ENCODE data around the gene MSLN.

MSLN gene

DNA sequence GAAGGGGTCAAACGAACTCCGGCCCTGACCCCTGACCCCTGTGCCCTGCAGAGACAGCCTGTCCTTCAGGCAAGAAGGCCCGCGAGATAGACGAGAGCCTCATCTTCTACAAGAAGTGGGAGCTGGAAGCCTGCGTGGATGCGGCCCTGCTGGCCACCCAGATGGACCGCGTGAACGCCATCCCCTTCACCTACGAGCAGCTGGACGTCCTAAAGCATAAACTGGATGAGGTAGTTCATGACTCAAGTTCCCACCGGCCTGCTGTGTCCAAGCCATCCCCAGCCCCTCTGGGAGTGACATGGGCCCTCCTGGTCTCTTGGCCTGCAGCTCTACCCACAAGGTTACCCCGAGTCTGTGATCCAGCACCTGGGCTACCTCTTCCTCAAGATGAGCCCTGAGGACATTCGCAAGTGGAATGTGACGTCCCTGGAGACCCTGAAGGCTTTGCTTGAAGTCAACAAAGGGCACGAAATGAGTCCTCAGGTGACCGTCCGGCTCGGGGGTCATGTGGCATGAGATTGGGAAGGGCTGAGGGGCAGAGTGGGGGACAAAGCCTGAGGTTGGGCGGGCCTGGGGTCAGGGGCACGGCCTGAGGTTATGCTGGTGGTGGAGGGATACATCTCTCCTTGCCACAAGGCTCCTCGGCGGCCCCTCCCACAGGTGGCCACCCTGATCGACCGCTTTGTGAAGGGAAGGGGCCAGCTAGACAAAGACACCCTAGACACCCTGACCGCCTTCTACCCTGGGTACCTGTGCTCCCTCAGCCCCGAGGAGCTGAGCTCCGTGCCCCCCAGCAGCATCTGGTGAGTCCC lies 5.7 kb downstream of the MSLN start:
- H3K27ac ChIP-seq (ENCODE audit: low read length): no peak overlapping the region
- no peaks in the 10 kb centered on the region for H3K79me2 ChIP-seq (ENCODE audit: insufficient read depth, low read length)
- no peak overlapping the region for H2AFZ ChIP-seq (ENCODE audit: low read depth, low read length)
- no peaks in the 10 kb centered on the region for H3K9me3 ChIP-seq (ENCODE audit: insufficient read depth, low read length, severe bottlenecking)
- H3K4me2 ChIP-seq (ENCODE audit: insufficient read depth, low read length): no peak overlapping the region
- no peak overlapping the region for H3K4me3 ChIP-seq (ENCODE audit: low read depth in 1 of 2, low read length in 2 of 2)
- TF ChIP-seq EZH2 (IDR thresholded peaks at IDR 0.05; ENCODE audit: borderline replicate concordance, low read depth, low read length, severe bottlenecking): no peak
- TF ChIP-seq, protein P1, sequence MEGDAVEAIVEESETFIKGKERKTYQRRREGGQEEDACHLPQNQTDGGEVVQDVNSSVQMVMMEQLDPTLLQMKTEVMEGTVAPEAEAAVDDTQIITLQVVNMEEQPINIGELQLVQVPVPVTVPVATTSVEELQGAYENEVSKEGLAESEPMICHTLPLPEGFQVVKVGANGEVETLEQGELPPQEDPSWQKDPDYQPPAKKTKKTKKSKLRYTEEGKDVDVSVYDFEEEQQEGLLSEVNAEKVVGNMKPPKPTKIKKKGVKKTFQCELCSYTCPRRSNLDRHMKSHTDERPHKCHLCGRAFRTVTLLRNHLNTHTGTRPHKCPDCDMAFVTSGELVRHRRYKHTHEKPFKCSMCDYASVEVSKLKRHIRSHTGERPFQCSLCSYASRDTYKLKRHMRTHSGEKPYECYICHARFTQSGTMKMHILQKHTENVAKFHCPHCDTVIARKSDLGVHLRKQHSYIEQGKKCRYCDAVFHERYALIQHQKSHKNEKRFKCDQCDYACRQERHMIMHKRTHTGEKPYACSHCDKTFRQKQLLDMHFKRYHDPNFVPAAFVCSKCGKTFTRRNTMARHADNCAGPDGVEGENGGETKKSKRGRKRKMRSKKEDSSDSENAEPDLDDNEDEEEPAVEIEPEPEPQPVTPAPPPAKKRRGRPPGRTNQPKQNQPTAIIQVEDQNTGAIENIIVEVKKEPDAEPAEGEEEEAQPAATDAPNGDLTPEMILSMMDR (IDR thresholded peaks at IDR 0.05; ENCODE audit: borderline replicate concordance, extremely low read depth, low read length, poor library complexity, severe bottlenecking): no peak
- no peak overlapping the region for H3K9ac ChIP-seq (ENCODE audit: low read depth, low read length)
- H3K27me3 ChIP-seq (ENCODE audit: insufficient read depth, low read length, poor library complexity): no peaks in the 10 kb centered on the region
- DNase-seq (no peak), ATAC-seq (ENCODE audit: insufficient read depth, low read depth) (no peak)
- no peaks in the 10 kb centered on the region for H3K4me1 ChIP-seq (ENCODE audit: insufficient read depth, low read length)
- no peaks in the 10 kb centered on the region; the same call in 1 of the 2 replicates for H4K20me1 ChIP-seq (ENCODE audit: insufficient read depth, low read length)
- no peaks in the 10 kb centered on the region for H3K36me3 ChIP-seq (ENCODE audit: insufficient read depth, low read length)

DNA sequence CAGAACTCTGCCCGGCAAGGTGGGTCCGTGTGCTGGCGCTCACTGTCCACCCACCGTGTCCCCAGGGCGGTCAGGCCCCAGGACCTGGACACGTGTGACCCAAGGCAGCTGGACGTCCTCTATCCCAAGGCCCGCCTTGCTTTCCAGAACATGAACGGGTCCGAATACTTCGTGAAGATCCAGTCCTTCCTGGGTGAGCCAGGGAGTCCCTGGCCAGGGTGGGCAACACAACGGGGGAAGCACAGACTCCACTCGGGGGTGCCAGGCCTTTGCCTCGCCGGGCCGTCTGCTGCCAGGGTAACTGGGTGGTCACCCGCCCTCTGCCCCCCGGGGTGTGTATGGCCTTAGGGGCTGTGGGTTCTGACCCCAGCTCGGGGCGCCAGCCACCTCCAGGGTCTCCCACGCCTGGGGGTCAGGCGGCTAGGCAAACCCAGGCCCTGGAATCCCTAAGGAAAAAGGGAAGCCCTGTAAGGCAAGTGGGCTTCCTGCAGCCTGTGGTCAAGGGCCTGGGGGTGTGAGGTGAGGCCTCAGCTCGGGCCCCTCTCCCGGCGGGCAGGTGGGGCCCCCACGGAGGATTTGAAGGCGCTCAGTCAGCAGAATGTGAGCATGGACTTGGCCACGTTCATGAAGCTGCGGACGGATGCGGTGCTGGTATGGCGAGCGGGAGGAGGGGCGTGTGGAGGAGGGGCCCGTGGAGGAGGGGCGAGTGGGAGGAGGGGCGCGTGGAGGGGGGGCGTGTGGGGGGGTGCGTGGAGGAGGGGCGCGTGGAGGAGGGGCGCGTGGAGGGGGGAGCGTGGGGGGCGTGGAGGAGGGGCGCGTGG lies 6.5 kb downstream of the MSLN start:
- H3K4me1 ChIP-seq (ENCODE audit: insufficient read depth, low read length): no peaks in the 10 kb centered on the region
- no peak for TF ChIP-seq EZH2 (IDR thresholded peaks at IDR 0.05; ENCODE audit: borderline replicate concordance, low read depth, low read length, severe bottlenecking)
- TF ChIP-seq, protein P1 (IDR thresholded peaks at IDR 0.05; ENCODE audit: borderline replicate concordance, extremely low read depth, low read length, poor library complexity, severe bottlenecking): no peak
- H4K20me1 ChIP-seq (ENCODE audit: insufficient read depth, low read length): no peaks in the 10 kb centered on the region; the same call in 1 of the 2 replicates
- no peak for DNase-seq
- H3K27me3 ChIP-seq (ENCODE audit: insufficient read depth, low read length, poor library complexity): no peaks in the 10 kb centered on the region
- H2AFZ ChIP-seq (ENCODE audit: low read depth, low read length): no peak overlapping the region
- H3K36me3 ChIP-seq (ENCODE audit: insufficient read depth, low read length): no peaks in the 10 kb centered on the region
- H3K9ac ChIP-seq (ENCODE audit: low read depth, low read length): no peak overlapping the region
- H3K4me3 ChIP-seq (ENCODE audit: low read depth in 1 of 2, low read length in 2 of 2): no peak overlapping the region
- H3K27ac ChIP-seq (ENCODE audit: low read length): no peak overlapping the region
- H3K79me2 ChIP-seq (ENCODE audit: insufficient read depth, low read length): no peaks in the 10 kb centered on the region
- no peak for ATAC-seq (ENCODE audit: insufficient read depth, low read depth)
- no peak overlapping the region for H3K4me2 ChIP-seq (ENCODE audit: insufficient read depth, low read length)
- no peaks in the 10 kb centered on the region for H3K9me3 ChIP-seq (ENCODE audit: insufficient read depth, low read length, severe bottlenecking)

DNA sequence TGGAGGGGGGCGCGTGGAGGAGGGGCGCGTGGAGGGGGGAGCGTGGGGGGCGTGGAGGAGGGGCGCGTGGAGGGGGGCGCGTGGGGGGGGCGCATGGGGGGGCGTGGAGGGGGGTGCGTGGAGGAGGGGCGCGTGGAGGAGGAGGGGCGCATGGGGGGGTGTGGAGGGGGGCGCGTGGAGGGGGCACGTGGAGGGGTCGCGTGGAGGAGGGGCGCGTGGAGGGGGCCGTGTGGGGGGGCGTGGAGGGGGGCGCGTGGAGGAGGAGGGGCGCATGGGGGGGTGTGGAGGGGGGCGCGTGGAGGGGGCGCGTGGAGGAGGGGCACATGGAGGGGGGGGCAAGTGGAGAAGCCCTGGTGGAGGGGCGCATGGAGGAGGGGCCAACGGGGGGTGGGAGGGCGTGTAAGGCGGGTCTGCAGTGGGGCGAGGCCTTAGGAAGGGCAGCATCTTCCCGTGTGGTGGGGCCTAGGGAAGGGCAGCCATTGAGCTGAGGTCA lies 7.3 kb downstream of the MSLN start:
- no peaks in the 10 kb centered on the region for H3K79me2 ChIP-seq (ENCODE audit: insufficient read depth, low read length)
- DNase-seq: no peak

More for the DNA sequence above, 7.3 kb downstream of the MSLN start:
- Histone ChIP-seq H3K27ac (ENCODE audit: low read length) (no peak overlapping the region), H3K9me3 (ENCODE audit: insufficient read depth, low read length, severe bottlenecking) (no peaks in the 10 kb centered on the region), H3K4me3 (ENCODE audit: low read depth in 1 of 2, low read length in 2 of 2) (no peak overlapping the region), H3K4me1 (ENCODE audit: insufficient read depth, low read length) (no peaks in the 10 kb centered on the region), H3K4me2 (ENCODE audit: insufficient read depth, low read length) (no peak overlapping the region), H4K20me1 (ENCODE audit: insufficient read depth, low read length) (no peaks in the 10 kb centered on the region; the same call in 1 of the 2 replicates), H2AFZ (ENCODE audit: low read depth, low read length) (no peak overlapping the region), H3K9ac (ENCODE audit: low read depth, low read length) (no peak overlapping the region), H3K27me3 (ENCODE audit: insufficient read depth, low read length, poor library complexity) (no peaks in the 10 kb centered on the region), H3K36me3 (ENCODE audit: insufficient read depth, low read length) (no peaks in the 10 kb centered on the region)
- no peak for ATAC-seq (ENCODE audit: insufficient read depth, low read depth)
- TF ChIP-seq EZH2 (IDR thresholded peaks at IDR 0.05; ENCODE audit: borderline replicate concordance, low read depth, low read length, severe bottlenecking): no peak
- TF ChIP-seq, protein P1 (IDR thresholded peaks at IDR 0.05; ENCODE audit: borderline replicate concordance, extremely low read depth, low read length, poor library complexity, severe bottlenecking): no peak
